Neural cell (in vitro differentiated cells): ENCODE results near the gene COL19A1.

ENCODE experiments used
- EP300 ChIP-seq: fragments of 450-650 bp; conservative IDR thresholded peaks from 2 replicates; pipeline ENCODE4 v1.6.1; 2014; ENCODE audit warnings: antibody characterized with exemption, mild to moderate bottlenecking, moderate library complexity; ENCODE audit not compliant: poor library complexity, severe bottlenecking
- EZH2 ChIP-seq: fragments of 200-600, 300-800 bp; shearing (Covaris generic), sonication (generic); IDR thresholded peaks from 2 replicates; pipeline ENCODE4 v1.6.1; 2014; ENCODE audit warnings: antibody characterized with exemption, low read length, borderline replicate concordance, mild to moderate bottlenecking; ENCODE audit not compliant: insufficient read depth, poor library complexity, severe bottlenecking
- POLR2AphosphoS5 ChIP-seq: IDR thresholded peaks from 2 replicates; pipeline ENCODE4 v1.6.1; 2012
- RAD21 ChIP-seq: fragments of 450-650 bp; conservative IDR thresholded peaks from 2 replicates; pipeline ENCODE4 v1.6.1; 2014; ENCODE audit warnings: antibody characterized with exemption, mild to moderate bottlenecking, moderate library complexity
- REST ChIP-seq: IDR thresholded peaks from 2 replicates; pipeline ENCODE4 v1.6.1; 2012; ENCODE audit warnings: borderline replicate concordance
- SMC3 ChIP-seq: fragments of 450-650 bp; conservative IDR thresholded peaks from 2 replicates; pipeline ENCODE4 v1.6.1; 2014; ENCODE audit warnings: antibody characterized with exemption, mild to moderate bottlenecking, moderate library complexity; ENCODE audit not compliant: poor library complexity
- TAF1 ChIP-seq: IDR thresholded peaks from 2 replicates; pipeline ENCODE4 v1.6.1; 2012; ENCODE audit warnings: low read depth
- TF ChIP-seq, protein P1 (sequence below): fragments of 450-650 bp; IDR thresholded peaks from 2 replicates; pipeline ENCODE4 v1.5.1; 2014; ENCODE audit warnings: antibody characterized with exemption, mild to moderate bottlenecking, moderate library complexity; ENCODE audit not compliant: poor library complexity, severe bottlenecking

GRCh38 chr6:70134542-70134941, 268.2 kb downstream of the COL19A1 start:
- TF ChIP-seq, protein P1, sequence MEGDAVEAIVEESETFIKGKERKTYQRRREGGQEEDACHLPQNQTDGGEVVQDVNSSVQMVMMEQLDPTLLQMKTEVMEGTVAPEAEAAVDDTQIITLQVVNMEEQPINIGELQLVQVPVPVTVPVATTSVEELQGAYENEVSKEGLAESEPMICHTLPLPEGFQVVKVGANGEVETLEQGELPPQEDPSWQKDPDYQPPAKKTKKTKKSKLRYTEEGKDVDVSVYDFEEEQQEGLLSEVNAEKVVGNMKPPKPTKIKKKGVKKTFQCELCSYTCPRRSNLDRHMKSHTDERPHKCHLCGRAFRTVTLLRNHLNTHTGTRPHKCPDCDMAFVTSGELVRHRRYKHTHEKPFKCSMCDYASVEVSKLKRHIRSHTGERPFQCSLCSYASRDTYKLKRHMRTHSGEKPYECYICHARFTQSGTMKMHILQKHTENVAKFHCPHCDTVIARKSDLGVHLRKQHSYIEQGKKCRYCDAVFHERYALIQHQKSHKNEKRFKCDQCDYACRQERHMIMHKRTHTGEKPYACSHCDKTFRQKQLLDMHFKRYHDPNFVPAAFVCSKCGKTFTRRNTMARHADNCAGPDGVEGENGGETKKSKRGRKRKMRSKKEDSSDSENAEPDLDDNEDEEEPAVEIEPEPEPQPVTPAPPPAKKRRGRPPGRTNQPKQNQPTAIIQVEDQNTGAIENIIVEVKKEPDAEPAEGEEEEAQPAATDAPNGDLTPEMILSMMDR = no peak
- no peak for TF ChIP-seq POLR2AphosphoS5
- no peak for TF ChIP-seq EZH2
- TF ChIP-seq RAD21 = no peak
- no peak for TF ChIP-seq EP300
- no peak for TF ChIP-seq SMC3
- TF ChIP-seq TAF1 = no peak
- TF ChIP-seq REST = no peak
